ENCODE measurements around the gene GLYATL1.

The GLYATL1 gene, protein sequence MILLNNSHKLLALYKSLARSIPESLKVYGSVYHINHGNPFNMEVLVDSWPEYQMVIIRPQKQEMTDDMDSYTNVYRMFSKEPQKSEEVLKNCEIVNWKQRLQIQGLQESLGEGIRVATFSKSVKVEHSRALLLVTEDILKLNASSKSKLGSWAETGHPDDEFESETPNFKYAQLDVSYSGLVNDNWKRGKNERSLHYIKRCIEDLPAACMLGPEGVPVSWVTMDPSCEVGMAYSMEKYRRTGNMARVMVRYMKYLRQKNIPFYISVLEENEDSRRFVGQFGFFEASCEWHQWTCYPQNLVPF

DNA sequence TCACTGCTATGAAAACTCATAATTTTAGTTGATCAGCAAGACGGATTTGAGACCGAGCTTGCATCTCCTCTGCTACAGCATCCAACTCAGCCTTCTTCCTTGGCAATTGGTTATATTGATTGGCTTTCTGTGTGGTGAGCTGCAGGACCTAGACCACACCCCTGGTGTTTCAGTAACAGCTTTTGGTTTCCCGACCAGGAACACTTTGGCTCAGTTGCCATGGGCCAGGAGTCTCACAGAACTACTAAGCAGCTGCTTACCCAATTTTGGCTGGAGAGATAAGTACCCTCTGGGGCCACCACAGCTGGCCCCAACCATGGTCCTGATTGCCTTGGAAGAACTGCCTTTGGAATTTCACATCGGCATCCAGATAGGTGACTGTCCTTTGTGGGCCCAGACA is at the start of gene GLYATL1:
Gene GLYATL1, plus strand, starts transcription at position 212 of the 400 bp plus-strand sequence. CDS start 7,600 bp downstream, outside the sequence.
- no peak for DNase-seq (ENCODE audit: low read depth in 2 of 2)

DNA sequence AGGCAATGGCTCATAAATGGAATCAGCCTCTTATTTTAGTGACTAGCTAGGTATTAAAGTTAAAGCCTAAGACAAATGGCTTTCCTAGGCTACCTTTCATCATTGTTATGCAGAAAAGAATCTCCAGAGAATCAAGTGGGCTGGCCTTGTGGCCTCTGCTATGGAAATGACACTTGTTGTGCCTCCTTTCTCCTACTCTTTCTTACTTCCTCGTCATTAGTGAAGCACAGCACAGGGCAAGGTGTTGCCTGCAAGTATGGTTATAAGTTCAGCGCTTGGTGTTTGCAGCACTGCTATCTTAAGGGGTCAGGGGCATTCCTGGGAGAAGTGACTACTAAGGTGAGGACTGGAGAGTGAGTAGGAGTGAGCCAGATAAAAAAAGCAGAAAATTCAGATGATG is 45.4 kb upstream of the GLYATL1 start:
- DNase-seq (ENCODE audit: low read depth in 2 of 2), result no peak

DNA sequence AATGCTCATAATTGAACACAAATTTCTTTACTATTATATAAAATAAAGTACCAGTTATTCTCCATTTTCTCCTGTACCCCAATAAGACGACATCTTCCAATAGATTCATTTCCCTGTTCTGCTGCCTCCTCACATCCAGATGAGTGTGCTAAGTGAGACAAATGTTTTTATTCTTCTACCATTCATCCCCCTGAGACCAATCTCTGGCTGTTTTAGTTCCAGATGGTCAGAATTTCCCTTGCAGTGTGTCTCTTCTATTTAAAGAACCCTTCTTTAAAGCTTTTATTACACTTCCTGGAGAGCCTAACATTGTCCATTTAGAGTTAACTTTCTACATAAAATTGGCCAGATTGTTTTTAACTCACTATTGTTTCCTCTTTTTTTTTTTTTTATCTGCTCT is 41.2 kb upstream of the GLYATL1 start:
- DNase-seq (ENCODE audit: low read depth in 2 of 2), result no peak

DNA sequence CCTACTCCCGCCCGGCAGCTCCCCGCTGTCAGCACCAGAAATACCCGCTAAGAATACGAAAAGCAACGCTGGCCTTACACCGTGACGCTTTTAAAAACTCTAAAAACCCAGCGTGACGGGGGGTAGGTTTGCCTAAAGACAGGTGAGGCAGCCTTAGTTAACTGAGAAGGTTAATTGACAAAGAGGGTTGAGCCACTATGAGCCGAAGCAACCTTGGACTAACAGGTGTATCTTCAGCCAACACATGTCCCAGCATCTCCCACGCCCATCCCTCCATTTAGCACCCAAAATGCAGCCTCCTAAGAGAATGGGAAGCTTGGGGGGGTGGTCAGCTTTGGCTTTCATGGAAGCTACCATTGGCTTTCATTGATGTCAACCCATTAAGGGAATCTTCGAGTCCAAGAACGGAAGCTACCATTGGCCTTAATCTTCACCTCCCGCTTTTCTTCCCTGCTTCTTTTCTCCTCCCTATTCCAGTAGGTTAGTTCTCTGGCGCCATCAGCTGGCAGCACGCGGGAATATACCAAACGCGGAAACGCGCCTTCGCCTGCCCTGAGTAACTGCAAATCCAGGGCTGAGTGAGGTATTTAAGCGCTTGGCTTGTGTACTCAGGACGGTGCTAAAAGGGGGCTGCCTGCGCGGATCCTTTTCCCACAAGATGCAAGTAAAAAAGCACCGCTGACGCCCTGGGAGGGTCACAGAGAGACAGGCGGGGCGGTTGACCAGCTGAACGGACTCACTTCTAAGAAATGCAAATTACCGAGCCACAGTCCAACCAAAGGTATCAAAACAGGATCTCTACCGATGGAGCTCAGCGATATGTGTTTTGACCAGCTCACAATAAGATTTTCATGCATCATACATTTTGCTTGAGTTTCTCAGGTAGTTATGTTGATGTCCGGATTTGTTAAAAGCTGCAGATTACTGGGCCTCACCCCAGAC is 38.5 kb upstream of the GLYATL1 start:
- no peak for DNase-seq (ENCODE audit: low read depth in 2 of 2)

DNA sequence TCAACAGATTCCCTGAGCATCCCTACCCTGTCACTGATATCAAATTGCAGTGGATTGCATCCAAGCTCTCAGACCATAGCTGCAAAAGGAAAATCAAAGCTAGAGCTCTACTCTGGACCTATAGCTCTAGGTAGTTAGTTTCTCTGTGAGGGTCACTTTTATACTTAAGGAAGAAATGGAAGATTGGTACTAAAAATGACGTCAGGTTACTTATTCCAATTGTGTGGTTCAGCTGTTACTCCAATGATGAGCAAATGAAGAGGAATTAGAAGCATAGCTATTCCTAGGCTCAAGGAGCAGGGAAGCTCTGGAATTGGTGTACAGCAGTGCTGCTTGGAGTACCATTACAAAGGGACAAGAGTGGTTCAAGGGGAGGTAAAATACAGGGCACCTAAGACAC is 36.4 kb upstream of the GLYATL1 start:
- no peak for DNase-seq (ENCODE audit: low read depth in 2 of 2)

DNA sequence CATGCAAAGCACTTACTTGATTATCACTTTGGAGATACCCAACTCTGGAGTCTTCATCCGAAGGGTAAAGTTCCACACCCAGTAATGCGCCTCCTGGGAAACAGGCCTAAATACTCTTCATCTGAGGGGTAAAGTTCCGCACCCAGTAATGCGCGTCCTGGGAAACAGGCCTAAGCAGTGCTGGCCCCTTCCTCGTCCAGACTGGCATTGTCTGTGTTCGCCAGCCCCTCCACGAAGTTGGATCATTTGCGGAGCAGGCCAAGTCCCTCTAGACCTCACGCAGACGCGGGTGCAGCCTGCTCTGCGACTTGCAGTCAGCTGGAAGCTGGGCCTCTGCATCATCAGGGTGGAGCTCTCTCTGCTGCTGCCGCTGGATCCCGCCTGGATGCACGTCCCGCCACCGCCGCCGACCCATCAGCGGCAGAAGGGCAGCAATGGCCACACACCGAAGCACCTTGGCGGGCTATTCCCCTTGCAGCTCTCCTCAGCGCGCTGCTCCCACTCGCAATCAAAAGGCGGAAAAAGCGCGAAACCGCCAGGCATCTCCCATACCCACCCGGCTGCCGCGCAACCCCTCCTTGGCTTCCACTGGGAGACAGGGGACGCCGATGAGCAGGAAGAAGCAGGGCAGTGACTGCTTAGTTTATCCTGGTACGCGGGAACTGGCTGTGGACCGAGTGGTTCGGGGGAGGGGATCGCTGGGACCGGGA is 34.1 kb upstream of the GLYATL1 start:
- no peak for DNase-seq (ENCODE audit: low read depth in 2 of 2)

DNA sequence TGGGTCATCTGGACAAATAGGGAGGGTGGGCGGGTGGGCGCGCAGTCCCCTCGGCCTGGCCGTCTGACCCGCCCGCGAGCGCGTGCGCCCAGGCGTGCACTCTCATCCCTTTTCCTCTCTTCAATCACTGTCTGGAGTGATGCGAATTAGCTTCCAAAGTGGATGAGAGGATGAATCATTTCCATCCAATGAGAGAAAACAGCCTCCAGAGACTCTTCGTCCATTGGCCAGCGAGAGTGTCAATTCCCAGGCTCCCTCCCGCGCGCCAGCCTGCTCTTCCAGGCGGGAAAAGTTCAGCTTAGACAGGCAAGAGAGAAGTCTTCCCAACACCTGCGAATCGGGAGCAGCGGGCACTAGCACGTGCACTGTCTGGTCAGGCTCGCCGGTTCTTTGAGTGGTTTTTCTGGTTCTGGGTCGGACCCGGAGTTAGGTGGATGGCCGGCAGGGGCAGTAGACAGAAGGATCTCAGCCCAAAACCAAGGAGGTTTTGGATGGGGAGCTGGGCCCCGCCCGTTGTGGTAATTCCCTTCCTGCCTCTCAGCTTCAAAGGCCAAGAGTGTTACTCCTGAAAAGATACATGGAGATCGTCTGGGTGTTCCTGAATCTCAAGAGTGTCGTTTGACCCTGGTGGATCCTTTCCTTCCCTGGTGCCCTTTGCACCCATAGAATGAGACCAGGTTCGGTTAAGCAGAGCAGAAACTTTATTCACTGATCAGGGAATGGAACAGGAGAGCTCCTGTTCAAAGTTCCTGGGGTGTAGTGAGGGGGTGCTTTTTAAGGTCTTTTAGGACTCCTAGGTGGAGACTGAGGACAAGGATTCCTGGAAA is 33.4 kb upstream of the GLYATL1 start:
- DNase-seq (ENCODE audit: low read depth in 2 of 2), result no peak

DNA sequence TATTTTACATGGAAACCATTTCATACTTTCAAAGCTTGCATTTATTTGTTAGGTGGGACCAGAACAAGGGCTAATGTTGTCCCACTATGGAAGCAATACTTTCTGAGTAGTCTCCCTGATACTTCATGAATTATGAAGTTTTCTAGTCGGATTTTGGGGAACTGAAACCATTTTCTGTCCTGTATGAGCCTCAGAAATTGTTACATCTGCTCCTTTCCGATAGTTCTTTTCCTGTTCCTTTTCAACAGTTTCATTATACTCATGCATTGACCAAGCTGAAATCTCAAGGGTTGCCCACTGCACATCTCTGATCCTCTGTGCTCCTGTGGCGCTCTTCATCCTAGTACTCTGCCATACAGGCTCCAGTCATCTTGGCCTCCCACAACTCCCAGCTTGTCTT is 31.5 kb upstream of the GLYATL1 start:
- DNase-seq (ENCODE audit: low read depth in 2 of 2), result no peak

DNA sequence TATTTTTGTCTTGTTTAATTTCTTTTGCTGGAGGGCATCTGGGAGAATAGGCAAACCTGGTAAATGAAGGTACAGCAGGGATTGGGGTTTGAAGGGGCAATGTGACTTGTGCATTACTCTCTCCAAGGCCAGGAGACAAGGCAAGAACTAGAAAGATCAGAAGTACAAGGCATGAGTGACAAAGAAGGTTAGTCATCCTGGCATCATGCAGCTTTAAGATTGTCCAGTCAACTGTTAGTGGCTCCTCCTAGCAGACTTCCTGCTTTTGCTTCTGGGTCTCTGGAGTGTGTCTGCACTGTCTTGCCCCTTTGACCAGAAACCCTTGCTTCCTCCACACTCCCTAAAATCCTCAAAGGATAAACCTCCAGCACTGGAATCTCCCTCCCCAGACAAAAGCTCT is 27.2 kb upstream of the GLYATL1 start:
- DNase-seq (ENCODE audit: low read depth in 2 of 2), result no peak

DNA sequence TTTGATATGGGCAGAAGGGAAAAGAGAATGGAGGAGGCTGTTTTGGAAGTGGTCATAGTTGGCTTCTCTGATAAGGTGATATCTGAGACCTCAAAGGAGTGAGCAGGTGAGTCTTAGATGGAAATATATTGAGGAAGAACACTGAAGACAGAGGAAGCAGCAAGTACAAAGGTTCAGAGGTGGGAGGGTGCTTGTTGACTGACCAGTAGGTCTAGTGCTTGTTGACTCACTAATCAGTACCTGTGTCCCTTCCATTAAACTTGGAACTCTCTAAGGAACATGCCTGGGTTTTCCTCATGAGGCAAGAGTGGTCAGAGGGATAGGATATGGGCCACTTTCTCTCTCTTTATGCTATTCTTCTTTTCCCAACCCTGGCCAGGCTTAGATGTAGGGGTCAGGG is 25.6 kb upstream of the GLYATL1 start:
- no peak for DNase-seq (ENCODE audit: low read depth in 2 of 2)

DNA sequence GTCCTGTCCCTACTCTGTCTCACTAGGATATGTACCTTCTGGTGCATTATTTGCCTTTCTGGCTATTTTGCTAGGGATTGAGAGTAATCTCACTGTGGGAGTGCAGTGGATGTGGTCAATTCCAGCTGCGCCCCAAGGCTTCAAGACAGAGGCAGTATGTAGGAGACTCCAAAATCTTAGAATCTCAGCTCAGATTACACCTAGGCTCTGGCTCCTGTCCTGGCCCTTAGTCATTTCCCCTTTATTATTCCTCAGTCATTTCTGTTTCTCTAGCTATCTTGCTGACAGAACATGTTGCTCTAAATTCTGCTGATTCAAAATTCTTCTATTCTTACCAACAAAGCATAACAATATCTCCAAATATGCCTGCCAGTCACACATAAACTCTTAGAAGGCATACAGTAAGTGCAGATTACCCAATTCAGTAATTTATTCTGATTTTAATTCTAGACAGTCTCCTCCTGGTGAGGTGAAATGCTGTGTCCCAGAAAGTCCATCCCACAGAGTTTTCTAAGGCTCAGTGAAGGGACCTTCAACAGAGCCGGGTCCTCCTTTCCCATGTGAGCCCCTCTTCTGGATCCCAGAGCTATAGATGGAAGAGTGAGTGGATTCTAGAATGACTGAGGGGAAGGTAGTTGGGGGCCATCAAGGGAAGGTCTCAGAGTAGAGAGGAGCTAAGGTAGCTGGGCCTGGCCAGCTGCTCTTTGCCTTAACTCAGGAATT is 24.3 kb upstream of the GLYATL1 start:
- no peak for DNase-seq (ENCODE audit: low read depth in 2 of 2)

DNA sequence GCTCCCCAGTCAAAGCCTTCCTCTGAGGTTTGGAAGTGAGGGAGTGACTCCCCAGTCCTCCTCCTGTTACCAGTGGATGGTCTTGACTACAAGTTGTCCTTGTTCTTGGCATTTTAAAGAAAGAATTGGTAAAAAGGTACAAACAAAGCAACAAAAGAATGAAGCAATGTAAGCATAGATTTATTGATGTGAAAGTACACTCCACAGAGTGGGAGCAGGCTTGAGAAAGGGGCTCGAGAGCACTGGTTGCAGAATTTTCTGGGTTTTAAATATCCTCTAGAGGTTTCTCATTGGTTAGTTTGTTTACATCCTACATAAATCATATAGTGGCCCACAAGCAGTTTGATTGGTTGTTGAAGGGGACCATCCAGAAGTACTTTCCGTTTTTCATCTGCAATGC is 22.7 kb upstream of the GLYATL1 start:
- DNase-seq (ENCODE audit: low read depth in 2 of 2), result no peak

DNA sequence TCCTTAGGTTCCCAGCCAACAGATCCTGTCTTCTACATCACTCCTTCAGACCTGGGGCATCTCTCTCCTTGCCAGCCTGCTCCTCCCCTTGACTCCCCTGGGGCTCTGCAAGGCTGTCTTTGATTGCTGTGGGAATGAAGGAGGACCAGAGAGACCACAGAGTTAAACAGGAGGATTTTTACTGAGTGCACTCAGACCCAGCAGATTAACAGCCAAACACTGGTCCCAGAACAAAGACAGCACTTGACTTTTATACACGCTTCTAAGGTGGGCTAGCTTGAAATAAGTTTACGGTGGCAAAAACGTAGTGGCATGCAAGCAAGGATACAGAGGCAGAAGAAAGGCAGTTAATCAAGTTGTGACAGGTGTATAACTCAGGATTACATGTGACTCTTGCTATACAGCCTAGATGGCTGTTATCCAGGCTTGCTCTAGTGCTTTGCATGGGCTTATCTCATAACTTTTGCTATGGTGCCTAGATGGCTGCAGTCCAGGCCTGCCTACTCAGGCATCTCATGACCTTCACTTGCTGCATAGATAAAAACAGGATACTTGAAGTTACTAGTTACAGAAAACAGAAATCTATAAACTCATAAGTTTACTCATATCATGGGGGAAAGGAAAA is 22.0 kb upstream of the GLYATL1 start:
- no peak for DNase-seq (ENCODE audit: low read depth in 2 of 2)

DNA sequence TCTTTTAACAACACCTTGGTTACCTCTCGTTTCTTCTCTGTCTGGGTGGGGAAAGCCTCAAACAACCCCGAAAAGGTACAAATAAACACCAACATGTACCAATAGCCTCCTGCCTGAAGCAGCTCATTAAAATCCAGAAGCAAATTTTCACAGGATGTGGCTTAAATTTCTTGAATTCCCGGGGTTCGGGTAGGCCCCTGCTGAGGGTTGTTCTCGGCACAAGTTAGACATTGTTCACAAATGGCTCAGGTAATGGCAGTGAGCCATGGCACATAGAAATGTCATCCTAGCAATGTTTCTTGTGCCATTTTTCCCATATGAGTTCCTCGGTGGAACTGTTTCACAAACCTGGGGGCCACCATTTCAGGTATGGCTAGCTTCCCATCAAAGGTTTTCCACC is 19.7 kb upstream of the GLYATL1 start:
- DNase-seq (ENCODE audit: low read depth in 2 of 2), result no peak

DNA sequence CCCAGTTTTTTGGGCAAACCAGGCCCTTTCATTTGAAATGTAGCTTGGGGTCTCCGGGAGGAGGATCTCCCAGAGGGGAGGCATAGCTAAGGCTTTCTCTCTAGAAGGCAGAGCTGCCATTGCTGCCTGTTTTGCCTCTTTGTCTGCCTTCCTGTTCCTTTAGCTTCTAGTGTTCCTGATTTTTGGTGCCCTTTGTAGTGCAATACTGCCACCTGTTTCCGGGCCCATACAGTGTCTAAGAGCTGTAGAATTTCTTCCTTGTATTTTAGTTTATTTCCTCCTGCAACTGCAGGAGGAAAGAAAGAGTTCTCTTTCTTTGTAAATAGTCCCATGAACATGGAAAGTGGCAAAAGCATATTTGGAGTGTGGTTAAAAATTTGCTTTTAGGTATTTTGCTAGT is 19.3 kb upstream of the GLYATL1 start:
- no peak for DNase-seq (ENCODE audit: low read depth in 2 of 2)

DNA sequence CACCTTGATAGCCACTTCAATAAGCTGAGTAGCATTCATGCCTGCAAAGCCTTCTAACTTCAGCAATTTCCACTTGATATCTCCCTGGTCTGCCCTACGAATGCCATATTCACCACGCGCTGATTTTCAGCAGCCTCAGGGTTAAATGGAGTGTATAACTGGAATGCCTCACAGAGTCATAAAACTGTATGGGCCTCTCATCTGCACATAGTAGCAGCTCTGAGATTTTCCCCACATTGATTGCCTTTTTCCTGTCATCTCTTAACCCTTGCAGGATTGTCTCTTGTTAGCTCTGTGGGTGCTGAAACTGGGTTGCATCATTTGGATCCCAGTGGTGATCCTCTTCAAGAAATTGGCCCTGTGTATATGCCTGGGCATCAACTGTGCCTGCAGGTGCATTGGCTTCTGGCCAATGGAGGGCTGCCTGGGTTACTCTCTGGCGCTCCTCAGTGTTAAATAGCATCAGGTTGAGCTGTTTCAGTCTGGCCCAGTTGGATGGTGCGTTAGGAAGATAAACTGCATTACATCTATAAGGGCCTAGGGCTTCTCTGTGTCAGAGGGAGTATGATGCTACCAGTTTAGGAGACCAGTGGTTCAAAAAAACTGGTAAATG is 17.4 kb upstream of the GLYATL1 start:
- no peak for DNase-seq (ENCODE audit: low read depth in 2 of 2)

DNA sequence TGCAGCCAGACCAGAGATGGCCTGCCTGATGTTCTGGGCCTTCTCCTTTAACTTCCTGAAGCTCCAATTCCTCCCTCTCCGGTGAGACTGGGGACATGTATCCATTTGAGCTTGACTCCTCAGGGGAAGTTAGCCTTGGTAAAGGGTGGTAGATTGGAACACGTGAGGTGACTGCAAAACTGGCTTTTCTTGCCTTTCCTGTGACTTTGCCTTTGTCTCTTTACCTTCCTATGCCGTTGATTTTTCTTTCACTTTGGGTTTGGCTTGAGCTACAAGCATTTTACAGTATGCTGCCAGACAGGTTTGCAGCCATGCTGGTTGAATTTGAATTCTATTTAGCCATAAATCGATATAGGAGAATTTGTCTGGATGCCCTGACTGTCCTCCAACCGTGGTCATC is 16.8 kb upstream of the GLYATL1 start:
- no peak for DNase-seq (ENCODE audit: low read depth in 2 of 2)

DNA sequence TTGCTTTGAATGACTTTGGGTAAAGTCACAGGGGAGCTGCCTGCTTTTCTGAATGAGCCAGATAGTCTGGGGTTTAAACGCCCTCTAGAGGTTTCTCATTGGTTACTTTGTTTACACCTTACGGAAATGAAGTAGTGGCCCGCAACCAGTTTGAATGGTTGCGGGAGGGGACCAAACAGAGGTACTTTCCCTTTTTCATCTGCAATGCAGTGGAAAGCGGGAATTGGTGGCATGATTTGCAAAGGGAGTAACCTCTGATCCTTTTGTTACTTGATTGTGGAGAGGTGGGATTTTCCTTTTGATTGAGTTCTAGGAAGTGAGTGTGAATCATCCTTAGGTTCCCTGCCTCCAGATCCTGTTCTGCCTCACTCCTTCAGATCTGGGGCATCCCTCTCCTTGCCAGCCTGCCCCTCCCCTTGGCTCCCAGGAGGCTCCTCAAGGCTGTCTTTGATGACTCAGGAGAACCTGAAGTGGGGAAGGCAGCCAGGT is 15.9 kb upstream of the GLYATL1 start:
- no peak for DNase-seq (ENCODE audit: low read depth in 2 of 2)

DNA sequence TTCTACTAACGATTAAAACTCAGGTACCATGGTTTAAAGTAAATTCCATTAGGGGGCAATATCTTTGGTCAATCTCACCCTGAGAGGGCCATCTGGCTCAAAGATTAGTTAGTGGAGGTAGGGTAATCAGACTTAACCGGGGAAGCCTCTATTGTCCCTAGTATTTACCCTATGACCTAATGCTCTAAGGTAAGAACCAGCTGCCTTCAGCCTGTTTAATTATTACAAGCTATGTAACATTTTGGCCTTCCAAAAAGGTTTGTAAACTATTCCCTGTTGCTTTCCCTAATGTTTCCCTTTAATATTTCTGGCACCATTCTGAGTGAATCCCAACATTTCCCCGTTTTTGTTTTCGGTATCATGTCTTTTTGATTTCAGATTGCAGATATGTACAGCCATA is 15.1 kb upstream of the GLYATL1 start:
- no peak for DNase-seq (ENCODE audit: low read depth in 2 of 2)

DNA sequence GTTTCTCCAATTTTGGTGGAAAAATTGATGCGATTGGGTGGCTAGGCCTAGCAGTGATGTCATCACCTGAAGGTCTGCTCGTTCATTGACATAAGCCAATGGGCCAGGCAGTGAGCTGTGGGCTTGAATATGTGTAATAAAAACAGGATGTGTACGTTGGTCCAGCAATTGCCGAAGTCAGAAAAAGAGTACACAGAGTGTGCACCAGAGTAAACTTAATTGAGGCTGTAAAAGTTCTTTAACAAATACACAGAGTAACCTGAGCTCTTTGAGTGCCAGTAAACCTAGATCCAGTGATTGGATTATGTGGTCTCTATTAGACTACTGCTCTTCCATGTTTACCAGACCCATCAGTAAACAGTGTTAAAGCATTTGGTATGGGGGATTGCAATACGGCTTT is 13.0 kb upstream of the GLYATL1 start:
- DNase-seq (ENCODE audit: low read depth in 2 of 2), result no peak
